Bone marrow (tissue), 2 donors: Measurements from ENCODE around the gene MDC1.

Experiments used
- DNase-seq, 2 donors: peaks; one replicate each; lab custom pipeline; 2025; lab: John Stamatoyannopoulos, UW

MDC1 gene

DNA sequence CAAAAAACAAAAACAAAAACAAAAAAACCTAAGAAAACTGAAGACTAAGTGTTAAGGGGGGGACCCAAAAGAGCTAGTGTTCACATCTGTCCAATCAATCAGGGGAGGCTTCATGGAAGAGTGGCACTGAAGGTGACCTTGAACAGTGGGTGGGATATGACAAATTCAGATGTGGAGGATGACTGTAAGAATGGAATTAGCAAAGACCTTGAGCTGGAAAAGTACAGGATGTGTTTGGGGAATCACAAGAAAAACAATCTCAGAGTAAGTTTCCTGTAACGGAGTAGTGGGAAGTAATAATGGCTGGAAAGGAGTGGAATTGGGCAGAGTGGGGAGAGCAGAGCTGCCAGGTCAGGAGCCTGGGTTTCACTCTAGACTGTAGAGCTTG lies 30.2 kb upstream of the MDC1 start:
- DNase-seq, result no peak

DNA sequence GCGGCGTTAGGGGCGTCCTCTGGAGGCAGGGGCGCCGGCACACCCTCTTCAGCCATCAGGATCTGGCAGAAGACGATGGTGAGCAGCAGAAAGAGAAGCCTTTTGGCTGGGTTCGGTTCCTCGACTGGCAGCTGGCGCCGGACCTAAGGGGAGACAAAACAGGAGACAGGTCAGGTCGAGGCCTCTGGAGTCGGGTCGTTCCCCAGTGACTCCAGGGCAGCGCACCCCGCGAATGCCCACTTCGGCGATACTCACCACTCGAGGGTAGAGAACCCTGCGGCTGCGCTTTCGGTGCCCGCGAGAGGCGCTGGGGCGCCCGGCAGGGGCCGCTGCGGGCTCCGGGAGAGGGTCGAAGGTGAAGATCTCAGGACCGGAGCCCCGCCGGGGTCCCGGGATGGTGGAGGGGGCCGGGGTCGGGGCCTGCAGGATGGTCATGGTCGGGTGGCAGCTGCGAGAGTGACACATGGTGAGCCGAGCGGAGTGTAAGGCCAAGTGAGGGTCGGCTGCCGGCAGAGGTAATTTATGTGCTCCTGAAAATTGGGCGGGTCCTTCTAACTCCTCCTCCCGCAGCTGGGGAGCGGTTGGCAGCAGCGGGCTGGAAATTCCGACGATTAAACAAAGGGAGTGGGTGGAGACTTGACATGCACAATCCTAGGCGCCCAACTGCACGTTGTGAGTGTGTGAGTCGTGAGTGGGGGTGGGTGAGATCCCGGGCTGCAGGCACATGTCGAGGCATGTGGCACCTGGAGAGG lies 27.1 kb upstream of the MDC1 start, which contains the start of gene IER3:
Gene IER3, minus strand, starts transcription at position 494 of the 752 bp plus-strand sequence. Its CDS starts 29 bp downstream, at position 465.
- DNase-seq, result peak; percentile 71 to 91

DNA sequence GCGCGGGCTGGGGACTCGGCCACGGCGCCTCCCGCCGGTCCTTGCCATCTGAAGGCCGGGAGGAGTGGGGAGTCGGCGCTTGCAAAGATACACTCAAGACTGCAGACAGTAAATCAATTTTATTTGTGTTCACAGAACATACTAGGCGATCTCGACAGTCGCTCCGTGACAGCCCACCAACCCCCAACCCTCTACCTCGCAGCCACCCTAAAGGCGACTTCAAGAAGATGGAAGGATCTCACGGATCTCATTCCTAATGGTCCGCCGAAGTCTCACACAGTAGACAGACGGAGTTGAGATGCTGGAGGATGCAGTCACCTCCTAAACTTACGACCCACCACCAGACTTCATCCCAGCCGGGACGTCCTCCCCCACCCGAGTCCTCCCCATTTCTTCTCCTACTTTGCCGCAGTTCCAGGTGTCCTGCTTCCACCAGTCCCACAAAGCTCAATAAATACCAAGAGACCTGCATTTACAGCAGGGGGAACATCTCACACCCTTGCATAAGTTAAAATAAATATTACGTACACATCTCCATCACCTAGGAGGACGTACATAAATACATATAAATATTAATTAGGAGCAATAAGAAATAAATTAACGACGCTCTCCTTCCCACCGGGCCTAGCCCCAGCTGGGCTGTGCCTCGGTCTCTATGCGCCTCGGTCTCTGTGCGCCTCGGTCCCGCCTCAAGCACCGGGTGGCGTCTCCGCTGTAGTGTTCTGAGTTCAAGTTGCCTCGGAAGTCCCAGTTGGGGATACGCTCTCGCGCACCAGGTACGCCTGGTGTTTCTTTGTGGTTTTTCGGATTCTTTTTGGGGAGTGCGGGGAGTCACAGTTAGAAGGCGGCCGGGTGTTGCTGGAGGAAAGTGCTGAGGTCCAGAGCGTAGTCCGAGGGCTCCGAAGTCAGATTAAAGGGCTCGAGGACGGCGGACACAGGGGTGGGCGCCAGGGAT lies 26.3 kb upstream of the MDC1 start:
- DNase-seq, result peak in 1 of 2 donors; percentile 60

DNA sequence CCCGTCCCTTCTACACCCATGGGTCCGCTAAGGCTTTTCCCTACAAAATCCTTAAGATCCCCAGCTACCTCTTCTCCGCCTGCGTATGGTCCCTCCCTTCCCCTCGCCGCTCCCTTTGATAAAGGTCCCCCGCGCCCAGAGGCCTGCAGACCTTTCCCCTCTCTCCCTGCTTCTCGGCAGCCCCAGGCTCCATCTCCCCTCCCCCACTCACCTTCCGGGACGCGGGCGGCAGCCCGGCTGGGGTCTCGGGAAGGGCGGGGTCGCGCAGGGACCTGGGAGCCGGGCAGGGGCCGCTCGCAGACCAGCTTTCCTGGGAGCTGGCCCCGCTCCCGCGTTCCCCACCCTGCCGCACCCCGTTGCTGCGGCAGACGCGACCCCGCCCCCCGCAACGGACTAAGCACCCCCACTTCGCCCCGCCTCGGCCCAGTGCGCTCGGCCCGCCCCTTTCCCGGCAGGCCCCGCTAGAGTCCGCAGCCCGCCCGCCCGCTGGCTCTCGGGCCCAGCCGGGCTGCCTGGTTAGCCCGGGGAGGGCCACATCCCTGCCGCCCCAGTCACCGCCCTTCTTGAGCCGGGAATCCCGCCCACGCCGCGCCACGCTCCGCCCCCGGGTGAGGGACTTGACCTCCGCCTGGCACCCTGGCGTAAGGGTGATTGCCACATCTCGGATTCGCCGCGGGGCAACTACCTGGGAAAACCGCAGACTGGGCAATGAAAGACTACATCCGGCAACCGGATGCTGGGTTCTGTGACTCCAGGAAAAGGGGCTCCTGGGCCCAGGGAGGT lies 25.4 kb upstream of the MDC1 start, which contains the start of gene FLOT1:
Gene FLOT1, minus strand, starts transcription at position 372 of the 783 bp plus-strand sequence. CDS start 498 bp downstream, outside the sequence.
- peak; percentile 37 to 96 for DNase-seq

DNA sequence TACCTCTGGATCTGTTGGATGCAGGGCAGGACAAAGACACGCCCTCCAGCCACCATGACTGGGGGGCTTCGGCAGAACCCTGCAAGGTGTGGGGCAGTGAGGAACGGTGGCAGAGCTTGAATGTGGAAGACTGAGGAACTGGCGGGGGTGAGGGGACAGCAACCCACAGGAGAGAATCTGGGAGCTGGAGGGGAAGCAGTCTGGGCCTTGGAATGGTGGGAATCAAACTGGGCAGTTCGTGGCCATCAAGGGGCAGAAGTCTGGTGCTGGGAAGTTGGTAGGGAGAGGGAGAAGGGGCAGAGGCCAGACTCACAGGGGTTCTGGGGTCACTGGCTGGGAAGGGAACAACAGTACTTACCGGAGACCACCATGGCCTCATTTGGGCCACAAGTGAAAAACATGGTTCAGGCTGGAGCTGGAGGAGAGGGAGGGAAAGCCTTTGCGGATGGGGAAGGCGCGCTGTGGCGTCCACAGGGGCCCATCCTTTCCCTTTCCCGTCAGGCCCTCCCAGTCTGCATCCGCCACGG lies 24.8 kb upstream of the MDC1 start:
- no peak for DNase-seq

DNA sequence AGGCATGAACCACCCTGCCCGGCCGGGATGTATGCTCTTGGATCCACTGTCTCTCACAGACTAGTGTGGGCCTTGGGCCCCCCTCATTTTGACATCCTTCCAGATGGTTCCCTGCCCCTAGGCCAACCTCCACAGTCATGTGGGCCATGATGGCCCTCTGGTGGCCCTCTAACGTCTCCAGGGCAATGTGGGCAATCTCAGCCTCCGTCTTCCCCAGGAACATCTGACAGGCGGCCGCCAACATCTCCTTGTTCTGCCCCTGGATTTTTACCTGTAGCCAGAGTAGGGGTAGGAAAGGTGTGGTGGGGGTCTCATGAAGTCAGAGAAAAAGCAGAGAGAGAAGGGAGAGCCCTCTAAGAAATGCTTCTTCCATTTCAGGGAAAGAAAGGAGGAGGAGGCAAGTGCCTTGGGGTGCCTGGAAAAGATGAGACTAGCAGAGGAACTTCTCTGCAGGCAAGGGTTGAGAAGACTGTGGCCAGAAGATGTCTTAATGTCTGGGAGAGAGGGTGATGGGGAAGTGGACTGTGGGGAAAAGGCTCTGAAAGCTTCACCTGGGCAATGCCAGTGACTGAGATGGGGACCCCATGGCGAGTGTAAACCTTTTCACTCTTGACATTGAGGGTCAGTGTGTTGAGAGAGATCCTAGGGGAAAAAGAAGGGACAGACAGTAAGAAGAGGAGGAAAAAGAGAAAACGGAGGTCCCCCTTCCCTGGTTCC lies 24.1 kb upstream of the MDC1 start:
- no peak for DNase-seq

DNA sequence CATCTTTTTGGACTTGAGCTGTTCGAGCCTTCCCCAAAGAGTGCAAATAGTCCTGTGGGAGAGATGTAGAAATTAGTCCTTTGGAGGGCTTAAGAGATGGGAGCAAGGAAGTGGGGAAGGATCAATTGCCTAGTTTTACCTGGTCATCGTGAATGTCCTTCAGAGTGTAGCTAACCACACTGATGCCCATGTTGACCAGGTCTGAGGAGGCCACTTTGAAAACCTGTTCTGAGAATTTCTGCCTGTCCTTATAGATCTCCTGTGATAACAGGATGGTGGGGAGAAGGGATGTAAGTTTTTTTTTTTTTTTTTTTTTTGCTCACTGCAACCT lies 23.4 kb upstream of the MDC1 start:
- no peak for DNase-seq

DNA sequence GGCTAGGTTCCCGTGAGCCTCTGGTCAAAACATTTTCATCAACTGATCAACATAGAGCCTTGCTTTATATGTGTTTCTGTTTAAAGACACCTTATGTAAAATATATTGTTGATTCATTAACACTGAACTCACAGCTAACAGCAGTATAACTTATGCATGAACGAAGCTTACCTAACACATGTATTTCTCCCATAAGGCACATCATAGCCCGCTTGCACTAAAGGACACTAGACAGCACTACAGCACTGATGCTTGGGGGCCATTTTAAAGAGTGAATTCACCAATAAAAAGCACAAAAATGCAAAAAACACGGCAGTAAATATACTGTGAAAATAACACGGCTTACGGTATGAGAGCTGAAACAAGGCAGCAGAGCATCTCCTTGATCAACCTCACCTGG lies 21.5 kb upstream of the MDC1 start:
- DNase-seq, result no peak

DNA sequence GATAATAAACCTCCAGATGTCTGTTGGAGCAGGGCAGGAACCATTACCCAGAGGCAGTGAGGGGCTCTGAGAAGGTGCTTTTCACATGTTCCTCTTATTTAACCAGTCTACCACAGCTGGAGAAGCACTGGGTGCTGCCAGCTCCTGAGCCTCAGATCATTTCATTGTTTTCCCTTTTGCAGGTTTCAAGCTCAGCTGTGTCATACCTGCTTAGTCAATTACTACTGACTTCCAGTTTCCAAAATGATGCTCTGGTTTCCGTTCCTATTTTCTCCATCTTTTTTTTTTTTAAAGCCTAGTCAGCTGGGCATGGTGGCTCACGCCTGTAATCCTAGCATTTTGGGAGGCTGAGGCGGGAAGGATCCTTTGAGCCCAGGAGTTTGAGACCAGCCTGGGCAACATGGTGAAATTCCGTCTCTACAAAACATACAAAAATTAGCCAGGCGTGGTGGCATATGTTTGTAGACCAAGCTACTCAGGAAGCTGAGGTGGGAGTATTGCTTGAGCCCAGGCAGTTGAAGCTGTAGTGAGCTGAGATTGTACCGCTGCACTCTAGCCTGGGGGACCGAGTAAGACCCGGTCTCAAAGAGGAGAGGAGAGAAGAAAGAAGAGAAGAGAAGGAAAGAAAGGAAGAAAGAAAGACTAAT lies 18.7 kb upstream of the MDC1 start:
- DNase-seq, result no peak

DNA sequence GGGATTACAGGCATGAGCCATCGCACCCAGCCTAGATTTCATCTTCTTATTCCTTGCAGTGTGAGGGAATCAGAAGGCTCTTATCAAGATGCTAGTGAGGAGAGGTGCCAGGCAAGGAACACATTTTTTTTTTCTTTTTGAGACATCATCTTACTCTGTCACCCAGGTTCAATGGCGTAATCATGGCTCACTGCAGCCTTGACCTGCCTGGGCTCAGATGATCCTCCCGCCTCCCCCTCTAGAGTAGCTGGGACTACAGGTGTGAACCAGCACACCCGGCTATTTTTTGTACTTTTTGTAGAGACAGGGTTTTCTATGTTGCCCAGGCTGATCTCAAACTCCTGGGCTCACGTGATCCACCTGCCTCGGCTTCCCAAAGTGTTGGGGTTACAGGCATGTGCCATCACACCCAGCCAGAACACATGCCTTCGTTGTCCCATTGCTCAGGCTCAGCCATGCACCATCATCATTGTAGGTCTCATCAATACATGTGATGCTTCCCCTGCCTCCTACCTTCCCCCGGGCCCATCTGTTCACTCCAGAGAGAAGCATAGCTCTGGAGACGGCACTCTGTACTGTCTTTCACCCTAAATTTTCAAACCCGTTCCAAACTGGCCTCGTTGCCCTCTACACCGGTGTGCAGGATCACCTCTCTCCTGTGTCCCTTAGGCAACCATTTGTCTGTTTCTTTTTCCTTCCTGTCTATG lies 15.3 kb upstream of the MDC1 start:
- DNase-seq, result no peak

DNA sequence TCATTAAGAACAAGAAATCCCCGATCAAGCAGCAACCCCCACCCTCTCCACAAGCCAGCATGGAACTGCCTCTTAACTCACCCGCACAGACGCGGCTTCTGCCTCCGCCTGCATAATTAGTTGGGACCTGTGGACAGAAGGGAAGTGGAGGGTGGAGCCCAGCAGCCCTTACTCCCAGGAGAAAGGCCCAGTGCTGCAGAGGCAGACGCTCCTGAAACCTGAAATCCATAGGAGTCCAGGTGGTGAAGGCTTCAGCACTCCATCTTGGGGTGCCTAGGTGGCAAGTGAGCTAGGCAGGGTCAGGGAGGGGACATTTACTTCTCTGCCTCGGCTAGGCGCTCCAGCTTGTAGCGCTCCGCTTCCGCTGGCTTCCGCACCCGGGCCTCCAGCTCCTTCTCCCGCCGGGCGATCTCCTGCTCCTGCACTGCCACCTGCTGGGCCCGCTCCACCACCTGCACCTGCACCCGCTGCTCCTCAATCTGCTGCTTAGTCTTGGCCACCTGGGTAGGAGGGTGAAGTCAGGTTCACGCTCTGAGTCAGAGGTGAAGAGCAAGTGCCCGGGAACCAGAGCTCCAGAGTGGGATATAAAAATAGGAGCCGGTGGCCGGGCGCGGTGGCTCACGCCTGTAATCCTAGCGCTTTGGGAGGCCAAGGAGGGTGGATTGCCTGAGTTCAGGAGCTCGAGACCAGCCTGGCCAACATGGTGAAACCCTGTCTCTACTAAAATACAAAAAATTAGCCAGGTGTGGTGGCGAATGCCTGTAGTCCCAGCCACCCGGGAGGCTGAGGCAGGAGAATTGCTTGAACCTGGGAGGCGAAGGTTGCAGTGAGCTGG lies 13.7 kb upstream of the MDC1 start:
- DNase-seq, result peak; percentile 24 to 65

DNA sequence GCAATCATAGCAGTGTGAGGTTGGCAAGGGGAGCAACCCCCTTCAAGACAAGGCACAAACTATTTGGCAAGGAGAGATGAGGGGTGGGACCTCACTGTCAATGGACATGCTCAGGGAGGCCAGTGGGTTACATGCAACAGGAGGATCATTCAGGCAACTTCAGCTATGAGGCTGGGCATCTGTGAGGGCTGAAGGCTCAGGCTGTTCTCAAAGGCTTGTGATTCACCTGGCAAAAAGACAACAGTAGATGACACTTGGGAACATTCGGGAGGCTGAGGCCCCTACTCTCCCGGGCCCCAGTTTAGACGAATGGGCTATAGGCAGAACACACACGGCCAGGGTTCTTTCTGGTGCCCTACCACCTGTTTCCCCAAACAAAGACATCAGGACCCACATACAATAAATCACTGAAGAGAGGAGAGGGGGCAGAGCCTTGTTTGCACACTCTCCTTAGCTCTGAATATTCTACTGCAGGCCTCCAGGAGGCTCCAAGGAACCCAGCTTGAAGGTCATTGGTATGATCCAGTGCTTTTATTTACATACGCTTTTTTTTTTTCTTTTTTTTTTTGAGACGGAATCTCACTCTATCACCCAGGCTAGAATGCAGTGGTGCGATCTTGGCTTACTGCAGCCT lies 11.0 kb upstream of the MDC1 start:
- DNase-seq, result no peak

DNA sequence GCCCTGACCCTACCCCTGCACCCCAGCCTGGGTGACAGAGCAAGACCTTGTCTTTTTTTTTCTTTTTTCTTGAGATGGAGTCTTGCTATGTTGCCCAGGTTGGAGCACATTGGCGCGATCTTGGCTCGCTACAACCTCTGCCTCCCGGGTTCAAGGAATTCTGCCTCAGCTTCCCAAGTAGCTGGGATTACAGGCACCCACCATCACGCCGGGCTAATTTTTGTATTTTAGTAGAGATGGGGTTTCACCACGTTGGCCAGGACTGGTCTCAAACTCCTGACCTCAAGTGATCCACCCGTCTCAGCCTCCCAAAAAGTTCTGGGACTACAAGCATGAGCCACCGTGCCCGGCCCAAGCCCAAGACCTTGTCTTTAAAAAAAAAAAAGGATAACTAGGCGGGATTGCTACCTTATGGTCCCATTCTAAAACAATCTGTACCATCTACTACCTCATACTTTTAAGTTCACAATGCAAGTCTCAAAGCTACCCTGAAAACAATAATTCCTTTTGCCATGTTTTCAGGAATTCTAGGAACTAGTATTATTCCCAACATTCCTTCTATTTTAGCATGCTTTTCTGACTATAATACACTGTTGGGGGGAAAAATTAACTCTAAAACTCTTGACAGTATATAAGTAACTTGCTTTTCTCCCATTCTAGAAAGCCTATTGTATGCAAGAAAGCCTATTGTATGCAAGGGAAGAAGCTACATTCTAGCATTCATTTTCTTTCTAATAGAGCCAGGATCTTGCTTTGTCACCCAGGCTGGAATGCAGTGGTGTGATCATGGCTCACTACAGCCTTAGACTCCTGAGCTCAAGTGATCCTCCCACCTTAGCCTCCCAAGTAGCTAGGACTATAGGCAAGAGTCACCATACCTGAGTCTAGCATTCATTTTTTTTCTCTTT lies 9.7 kb upstream of the MDC1 start:
- DNase-seq, result no peak

DNA sequence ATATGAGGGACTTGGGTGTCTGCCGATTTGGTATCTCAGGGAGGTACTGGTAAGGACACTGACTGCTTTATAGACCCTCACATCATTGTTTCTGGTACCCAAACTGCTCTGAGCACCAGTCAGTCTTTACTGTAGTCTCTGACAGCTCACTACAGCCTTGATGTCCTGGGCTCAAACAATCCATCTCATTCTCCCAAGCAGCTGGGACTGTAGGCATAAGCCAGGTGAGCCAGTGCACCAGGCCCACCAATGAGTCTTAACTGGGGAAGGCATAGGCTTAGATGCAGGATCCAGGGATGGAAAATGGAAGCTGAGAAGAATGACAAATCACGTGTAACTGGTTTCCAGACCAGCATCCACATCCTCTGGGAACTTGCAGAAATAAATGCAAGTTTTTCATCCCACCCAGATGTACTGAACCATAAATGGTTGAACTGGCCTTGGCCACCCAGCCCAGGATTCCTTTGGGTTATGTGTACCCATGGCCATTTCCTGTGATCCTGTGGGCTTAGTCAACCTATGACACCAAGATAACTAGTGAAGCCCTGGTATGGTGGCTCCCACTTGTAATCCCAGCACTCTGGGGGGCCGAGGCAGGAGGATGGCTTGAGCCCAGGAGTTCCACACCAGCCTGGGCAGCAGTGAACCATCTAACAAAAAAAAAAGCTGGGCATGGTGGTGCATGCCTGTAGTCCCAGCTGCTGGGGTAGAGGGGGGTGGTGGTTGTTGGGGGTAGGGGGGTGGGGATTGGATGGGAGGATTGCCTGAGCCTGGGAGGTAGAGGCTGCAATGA lies 8.8 kb upstream of the MDC1 start:
- no peak for DNase-seq

DNA sequence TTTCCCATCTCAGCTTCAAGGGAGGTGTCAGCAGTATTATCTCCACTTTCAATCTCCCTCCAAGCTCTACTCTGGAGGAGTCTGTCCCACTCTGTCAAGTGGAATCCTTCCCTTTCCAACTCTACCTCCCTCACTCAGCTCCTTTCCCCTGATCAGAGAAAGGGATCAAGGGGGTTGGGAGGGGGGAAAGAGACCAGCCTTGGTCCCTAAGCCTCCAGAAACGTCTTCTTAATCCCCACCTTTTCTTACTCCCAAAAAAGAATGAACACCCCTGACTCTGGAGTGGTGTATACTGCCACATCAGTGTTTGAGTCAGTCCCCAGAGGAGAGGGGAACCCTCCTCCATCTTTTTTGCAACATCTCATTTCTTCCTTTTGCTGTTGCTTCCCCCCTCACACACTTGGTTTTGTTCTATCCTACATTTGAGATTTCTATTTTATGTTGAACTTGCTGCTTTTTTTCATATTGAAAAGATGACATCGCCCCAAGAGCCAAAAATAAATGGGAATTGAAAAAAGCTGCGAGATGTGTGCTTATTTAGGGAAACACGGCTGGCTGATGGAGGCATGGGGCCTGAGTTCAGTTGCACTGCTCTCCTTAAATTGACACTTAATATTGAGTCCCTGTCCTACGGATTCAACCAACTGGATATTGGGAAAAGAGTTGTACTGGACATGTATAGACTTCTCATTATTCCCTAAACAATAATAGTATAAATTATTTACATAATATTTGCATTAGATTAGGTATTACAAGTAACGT lies 8.0 kb upstream of the MDC1 start:
- DNase-seq, result no peak
